Mesothelial cell of epicardium (in vitro differentiated cells): ENCODE data around the gene SSR1. TPM values are rescaled to one million over a fixed set of nuclear protein-coding genes. Genes with fewer than 3 reads are reported as not detected.

Experiments
- DNase-seq, 2 experiments: peaks; one replicate each; pipeline ENCODE4 v3.0.0; 2021; ENCODE audit warnings: low spot score in 2 of 2; ENCODE audit not compliant: unreplicated experiment in 2 of 2
- H3K27ac Mint-ChIP-seq: 2 replicates; pipeline ENCODE4 v1.8.0; 2021; ENCODE audit warnings: mixed read lengths
- H3K27me3 Mint-ChIP-seq: 2 replicates; pipeline ENCODE4 v1.8.0; 2021; ENCODE audit warnings: low read depth, mixed read lengths
- H3K36me3 Mint-ChIP-seq: 2 replicates; pipeline ENCODE4 v1.8.0; 2021; ENCODE audit warnings: mixed read lengths
- H3K4me1 Mint-ChIP-seq: 2 replicates; pipeline ENCODE4 v1.8.0; 2021; ENCODE audit warnings: mixed read lengths
- H3K4me3 Mint-ChIP-seq: 2 replicates; pipeline ENCODE4 v1.8.0; 2021; ENCODE audit warnings: mild to moderate bottlenecking, moderate library complexity, mixed read lengths
- H3K9me3 Mint-ChIP-seq: 2 replicates; pipeline ENCODE4 v1.8.0; 2021; ENCODE audit warnings: mixed read lengths
- total RNA-seq: library from RNA; stranded (reverse); gene quantifications from 3 replicates; pipeline ENCODE4 v1.2.1, GENCODE V29; 2021
- TF ChIP-seq, protein P1 (sequence below): fragments of 200-600 bp; sonication (generic); IDR thresholded peaks from one replicate; pipeline ENCODE4 v1.5.0; 2021; ENCODE audit warnings: antibody characterized with exemption; ENCODE audit not compliant: unreplicated experiment

SSR1 gene
- total RNA-seq, 1 donor from 2014 or later, result 115 TPM

DNA sequence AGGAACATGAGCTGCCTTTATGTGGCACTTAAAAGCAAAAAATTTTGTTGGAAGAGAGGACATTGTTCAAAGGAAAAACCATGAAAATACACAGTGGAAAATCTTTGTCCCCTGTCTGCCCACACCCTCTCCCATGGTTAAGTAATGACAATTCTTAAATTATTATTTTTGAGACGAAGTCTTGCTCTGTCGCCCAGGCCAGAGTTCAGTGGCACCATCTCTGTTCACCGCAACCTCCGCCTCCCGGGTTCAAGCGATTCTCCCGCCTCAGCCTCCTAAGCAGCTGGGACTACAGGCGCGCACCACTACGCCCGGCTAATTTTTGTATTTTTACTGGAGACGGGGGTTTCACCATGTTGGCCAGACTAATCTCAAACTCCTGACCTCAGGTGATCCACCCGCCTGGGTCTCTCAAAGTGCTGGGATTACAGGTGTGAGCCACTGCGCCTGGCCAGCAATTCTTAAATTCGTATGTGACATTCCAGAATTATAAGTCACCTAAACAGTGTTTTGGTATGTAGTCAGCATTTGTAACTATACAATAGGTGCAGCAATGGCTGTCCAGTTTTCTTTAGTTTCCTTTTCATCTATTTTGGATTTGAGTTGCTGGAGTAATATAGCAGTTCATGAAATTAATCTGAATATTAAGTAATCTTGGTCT lies 636 bp upstream of the SSR1 start:
- H3K36me3 Mint-ChIP-seq, result peaks cover 10% of the 10 kb centered on the region
- TF ChIP-seq, protein P1, sequence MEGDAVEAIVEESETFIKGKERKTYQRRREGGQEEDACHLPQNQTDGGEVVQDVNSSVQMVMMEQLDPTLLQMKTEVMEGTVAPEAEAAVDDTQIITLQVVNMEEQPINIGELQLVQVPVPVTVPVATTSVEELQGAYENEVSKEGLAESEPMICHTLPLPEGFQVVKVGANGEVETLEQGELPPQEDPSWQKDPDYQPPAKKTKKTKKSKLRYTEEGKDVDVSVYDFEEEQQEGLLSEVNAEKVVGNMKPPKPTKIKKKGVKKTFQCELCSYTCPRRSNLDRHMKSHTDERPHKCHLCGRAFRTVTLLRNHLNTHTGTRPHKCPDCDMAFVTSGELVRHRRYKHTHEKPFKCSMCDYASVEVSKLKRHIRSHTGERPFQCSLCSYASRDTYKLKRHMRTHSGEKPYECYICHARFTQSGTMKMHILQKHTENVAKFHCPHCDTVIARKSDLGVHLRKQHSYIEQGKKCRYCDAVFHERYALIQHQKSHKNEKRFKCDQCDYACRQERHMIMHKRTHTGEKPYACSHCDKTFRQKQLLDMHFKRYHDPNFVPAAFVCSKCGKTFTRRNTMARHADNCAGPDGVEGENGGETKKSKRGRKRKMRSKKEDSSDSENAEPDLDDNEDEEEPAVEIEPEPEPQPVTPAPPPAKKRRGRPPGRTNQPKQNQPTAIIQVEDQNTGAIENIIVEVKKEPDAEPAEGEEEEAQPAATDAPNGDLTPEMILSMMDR, result no peak
- peak overlapping the region; percentile 97 for H3K4me3 Mint-ChIP-seq
- H3K27ac Mint-ChIP-seq, result peak overlapping the region; percentile 97
- DNase-seq, result no peak
- no peaks in the 10 kb centered on the region for H3K9me3 Mint-ChIP-seq
- no peaks in the 10 kb centered on the region for H3K27me3 Mint-ChIP-seq
- peaks cover 21% of the 10 kb centered on the region for H3K4me1 Mint-ChIP-seq

DNA sequence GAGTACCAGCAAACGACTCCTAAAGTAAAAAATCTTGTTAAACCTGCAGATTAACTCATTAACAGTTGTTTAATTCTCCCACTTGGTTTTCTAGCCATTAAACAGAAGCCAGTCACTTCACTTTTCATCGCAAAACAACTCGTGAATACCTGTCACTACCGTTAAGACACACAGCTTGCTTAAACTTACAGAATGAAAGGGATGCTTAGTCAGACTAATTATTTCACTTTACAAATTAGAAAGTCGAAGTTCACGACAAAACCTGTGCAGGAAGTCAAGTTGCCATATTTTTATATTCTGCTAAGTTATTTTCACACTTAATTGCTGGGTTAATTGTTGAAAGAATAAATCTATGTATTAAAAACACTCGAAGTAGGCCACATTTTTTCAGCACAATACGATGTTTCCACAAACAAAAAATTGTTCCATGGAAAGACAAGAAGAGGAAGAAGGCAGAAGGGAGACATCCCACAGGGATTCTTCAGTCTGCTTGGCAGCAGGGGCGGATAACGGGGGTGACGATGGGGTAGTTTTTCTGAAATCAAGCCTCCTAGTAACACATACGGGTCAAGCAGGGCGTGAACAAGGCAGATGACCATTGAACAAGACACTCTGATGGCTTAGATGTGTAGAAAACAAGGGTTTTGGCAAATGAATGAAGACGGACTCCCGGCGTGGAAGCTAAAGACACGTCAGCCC lies 933 bp downstream of the SSR1 start:
- TF ChIP-seq, protein P1, result no peak
- H3K36me3 Mint-ChIP-seq, result peaks cover 20% of the 10 kb centered on the region
- peak overlapping the region; percentile 98 for H3K27ac Mint-ChIP-seq
- H3K4me1 Mint-ChIP-seq, result peaks cover 21% of the 10 kb centered on the region
- peak overlapping the region; percentile 97 for H3K4me3 Mint-ChIP-seq
- H3K27me3 Mint-ChIP-seq, result no peaks in the 10 kb centered on the region
- no peaks in the 10 kb centered on the region for H3K9me3 Mint-ChIP-seq
- no peak for DNase-seq

- TF ChIP-seq, protein P1, result no peak
- Mint-ChIP-seq H3K27me3 (no peaks in the 10 kb centered on the region), H3K4me3 (peak overlapping the region; percentile 54), H3K36me3 (peaks cover 22% of the 10 kb centered on the region), H3K4me1 (peaks cover 21% of the 10 kb centered on the region), H3K9me3 (no peaks in the 10 kb centered on the region), H3K27ac (peak overlapping the region; percentile 5)
- no peak for DNase-seq
Measured at GRCh38 chr6:7311176-7311575, 1.8 kb downstream of the SSR1 start.

- no peak for DNase-seq
- Mint-ChIP-seq H3K27me3 (no peaks in the 10 kb centered on the region), H3K27ac (no peak overlapping the region), H3K4me3 (no peak overlapping the region), H3K4me1 (peaks cover 20% of the 10 kb centered on the region), H3K36me3 (peaks cover 31% of the 10 kb centered on the region), H3K9me3 (no peaks in the 10 kb centered on the region)
- TF ChIP-seq, protein P1, result no peak
Measured at GRCh38 chr6:7309050-7309449, 3.9 kb downstream of the SSR1 start.

DNA sequence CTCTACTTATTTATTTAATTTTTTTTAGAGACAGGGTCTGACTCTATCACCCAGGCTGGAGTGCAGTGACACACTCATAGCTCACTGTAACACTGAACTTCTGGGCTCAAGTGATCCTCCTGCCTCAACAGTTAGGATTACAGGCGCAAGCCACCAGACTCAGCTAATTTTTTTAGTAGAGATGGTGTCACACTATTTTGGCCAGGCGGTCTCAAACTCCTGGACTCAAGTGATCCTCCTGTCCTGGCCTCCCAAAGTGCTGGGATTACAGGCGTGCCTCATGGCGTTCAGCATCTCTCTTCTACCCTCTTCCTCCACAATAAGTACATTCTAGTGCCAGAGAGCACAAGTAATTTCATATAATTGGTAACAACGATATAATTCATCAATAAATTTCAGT lies 5.5 kb downstream of the SSR1 start:
- H3K4me3 Mint-ChIP-seq, result no peak overlapping the region
- peaks cover 14% of the 10 kb centered on the region for H3K4me1 Mint-ChIP-seq
- DNase-seq, result no peak
- H3K36me3 Mint-ChIP-seq, result peaks cover 36% of the 10 kb centered on the region
- H3K27ac Mint-ChIP-seq, result no peak overlapping the region
- no peaks in the 10 kb centered on the region for H3K27me3 Mint-ChIP-seq
- TF ChIP-seq, protein P1, result no peak
- no peaks in the 10 kb centered on the region for H3K9me3 Mint-ChIP-seq
